Right forelimb (tissue), 1 donor: ENCODE measurements around the gene OR52M1.

Experiments used
- DNase-seq: peaks from one replicate; pipeline ENCODE4 v3.0.0-alpha.2; 2018

OR52M1 gene

DNA sequence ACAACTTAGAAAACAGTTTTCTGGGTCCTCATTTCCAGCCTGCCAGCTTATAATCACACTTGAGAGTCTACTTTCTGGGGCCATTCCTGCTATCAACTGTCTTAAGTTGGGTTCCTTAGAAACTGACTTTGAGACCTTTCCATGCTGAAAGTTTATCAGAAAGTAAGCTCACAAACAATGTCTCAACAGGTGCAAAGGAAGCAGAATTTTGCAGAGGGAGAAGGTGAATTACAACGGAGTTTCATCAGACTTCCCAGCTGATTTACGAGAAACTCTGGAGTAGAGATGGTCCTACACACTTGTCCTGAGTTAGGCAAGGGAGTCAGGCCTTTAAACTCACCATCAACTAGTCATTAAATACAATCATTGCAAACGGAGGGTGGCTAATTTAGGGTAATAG is 31.9 kb downstream of the OR52M1 start:
- DNase-seq, result no peak

DNA sequence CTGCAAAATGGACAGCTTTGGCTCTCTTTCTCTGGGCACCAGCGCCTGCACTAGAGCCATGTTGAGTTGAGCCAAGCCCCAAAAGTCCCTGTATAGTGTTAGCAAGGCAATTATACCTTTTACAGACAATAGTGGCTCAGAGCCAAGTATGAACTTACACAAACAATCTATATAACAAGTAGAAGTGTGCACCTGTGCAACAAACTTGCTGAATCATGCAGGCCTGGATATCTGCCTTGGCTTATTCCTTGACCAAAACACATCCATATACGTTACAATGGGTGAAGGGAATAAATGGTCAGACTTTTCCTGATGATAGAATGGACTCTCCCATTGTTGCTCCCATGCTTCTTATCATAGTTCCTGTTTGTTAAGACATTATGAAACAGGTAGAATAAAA is 32.8 kb downstream of the OR52M1 start:
- DNase-seq, result no peak

DNA sequence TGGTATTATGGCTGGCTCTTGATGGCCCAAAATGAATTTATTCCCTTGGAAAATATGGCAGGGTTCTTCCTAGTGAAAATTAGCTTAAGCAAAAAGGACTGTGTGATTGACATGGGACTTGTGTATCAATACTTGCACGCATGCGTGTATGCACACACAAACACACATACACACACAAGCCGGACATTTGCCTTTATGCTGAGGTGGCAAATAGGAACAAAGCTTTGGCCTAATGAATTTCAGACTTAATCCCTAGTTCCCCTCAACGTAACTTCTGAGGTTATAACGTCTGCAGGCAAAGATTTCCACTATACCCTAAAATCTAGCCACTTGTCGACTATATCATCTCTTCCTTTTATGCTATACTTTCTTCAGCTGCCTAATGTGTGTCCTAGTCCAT is 33.6 kb downstream of the OR52M1 start:
- DNase-seq, result no peak

DNA sequence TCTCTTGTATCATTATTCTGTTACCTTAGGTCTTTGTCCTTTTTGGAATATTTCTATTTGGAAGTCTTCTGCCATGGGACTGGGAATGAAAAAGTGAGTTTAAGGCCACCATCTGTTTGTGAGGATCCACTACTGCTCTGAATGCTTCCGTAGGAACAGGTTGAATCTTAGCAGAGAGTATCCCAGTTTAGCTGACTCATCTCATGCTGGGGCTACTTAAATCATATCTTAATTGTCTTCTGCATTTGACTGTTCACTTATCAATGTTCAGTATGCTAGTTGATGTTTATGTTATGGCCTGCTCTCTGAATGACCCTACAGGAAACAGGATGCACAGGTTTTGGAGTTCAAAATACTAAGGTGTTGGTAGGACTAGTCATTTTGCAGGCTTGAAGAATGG is 35.1 kb downstream of the OR52M1 start:
- DNase-seq, result no peak

DNA sequence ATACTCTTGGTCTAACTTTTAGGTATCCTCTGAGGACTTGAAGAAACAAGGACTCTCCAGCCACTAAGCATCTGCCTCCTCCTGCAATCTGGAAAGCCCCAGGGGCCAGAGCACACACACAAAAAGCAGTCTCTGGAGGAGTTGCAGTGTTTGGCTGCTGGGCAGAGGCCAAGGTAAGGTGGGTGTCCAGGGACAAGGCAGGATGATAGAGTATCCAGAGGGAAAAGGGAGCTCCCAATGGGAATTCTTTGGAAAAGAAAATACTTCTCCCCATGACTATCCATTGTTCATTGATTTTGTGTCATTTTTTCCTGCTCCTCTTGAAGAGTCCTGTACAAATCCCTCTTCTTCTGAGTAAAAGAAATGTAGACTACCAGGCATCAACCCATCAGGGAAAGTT is 36.5 kb downstream of the OR52M1 start, which contains the start of gene OR52I2:
Gene OR52I2, plus strand, starts transcription at position 301 of the 400 bp plus-strand sequence.
- DNase-seq, result no peak

DNA sequence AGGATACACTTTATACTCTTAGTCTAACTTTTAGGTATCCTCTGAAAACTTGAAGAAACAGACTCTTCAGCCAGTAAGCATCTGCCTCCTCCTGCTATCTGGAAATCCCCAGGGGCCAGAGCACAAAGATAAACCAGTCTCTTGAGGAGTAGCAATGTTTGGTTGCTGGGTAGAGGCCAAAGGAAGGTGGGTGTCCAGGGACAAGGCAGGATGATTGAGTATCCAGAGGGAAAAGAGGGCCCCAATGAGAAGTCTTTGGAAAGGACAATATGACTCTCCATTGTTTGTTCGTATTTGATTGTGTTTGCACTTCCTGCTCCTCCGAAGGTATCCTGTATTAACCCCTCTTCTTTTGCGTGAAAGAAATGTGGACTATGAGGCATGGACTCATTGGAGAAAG is 44.0 kb downstream of the OR52M1 start:
- DNase-seq, result no peak

DNA sequence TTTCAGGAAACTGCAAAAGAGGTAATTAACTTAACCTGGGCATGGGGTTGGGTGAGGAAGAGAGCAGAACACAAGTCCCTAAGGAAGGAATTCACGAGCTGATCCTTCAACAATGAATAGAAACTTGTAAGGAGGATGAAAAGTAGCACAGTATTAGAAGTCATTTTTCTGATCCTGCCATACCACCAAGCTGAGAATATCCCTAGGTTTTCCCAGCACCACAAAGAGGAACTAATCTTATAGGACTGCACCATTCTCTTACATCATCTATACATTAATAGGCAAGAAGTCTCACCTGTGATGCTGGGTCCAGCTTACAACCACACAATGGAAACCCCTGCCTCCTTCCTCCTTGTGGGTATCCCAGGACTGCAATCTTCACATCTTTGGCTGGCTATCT is 48.7 kb downstream of the OR52M1 start, which contains the start of gene OR52I1:
Gene OR52I1, plus strand, starts transcription at position 301 of the 400 bp plus-strand sequence. Its CDS starts 0 bp downstream, at position 301.
- no peak for DNase-seq
